CD4-positive, alpha-beta T cell (primary cell): ENCODE measurements around the gene NAV2. TPM values are rescaled to one million over a fixed set of nuclear protein-coding genes. Genes with fewer than 3 reads are reported as not detected.

ENCODE experiments used
- ATAC-seq: fragments of 200-7000 bp; cut with Tn5 transposase; one replicate; pipeline ENCODE4 v1.10.0; 2022; ENCODE audit warnings: mild to moderate bottlenecking; ENCODE audit not compliant: poor library complexity
- CTCF ChIA-PET: fragments of 350-600 bp; sonication (Branson Sonifier 250); formaldehyde crosslinking; loops from one replicate; lab custom pipeline; 2021; ENCODE audit warnings: antibody characterized with exemption, inconsistent platforms; lab: Charles Lee
- POLR2A ChIA-PET: fragments of 350-600 bp; sonication (Branson Sonifier 250); formaldehyde crosslinking; loops from one replicate; lab custom pipeline; 2021; ENCODE audit warnings: antibody characterized with exemption, inconsistent platforms; lab: Charles Lee
- DNase-seq, 14 experiments: peaks; one replicate each; pipeline ENCODE4 v3.0.0-alpha.2; 2013 to 2020; ENCODE audit warnings: mixed read lengths in 2 of 14
- H3K27ac ChIP-seq, 2 donors: one replicate each; pipeline versions ENCODE4 v1.5.1 to v1.7.0; 2013; ENCODE audit warnings: low read length in 2 of 2, low read depth in 1 of 2, mild to moderate bottlenecking in 1 of 2
- H3K27me3 ChIP-seq, 2 experiments: 1 replicate in 1 of 2; 2 replicates in 1 of 2; pipeline versions ENCODE4 v1.6.1 to v1.7.0; 2013; ENCODE audit warnings: low read length in 2 of 2, control low read depth in 1 of 2, mild to moderate bottlenecking in 1 of 2, moderate library complexity in 1 of 2; ENCODE audit not compliant: insufficient read depth in 2 of 2, control insufficient read depth in 1 of 2
- H3K36me3 ChIP-seq: one replicate; pipeline ENCODE4 v1.6.1; 2013; ENCODE audit warnings: low read length, control low read depth; ENCODE audit not compliant: insufficient read depth
- H3K4me1 ChIP-seq: one replicate; pipeline ENCODE4 v1.6.1; 2013; ENCODE audit warnings: low read length, control low read depth; ENCODE audit not compliant: insufficient read depth
- H3K4me3 ChIP-seq: one replicate; pipeline ENCODE4 v1.5.1; 2013; ENCODE audit warnings: mild to moderate bottlenecking, low read length, moderate library complexity
- H3K9me3 ChIP-seq, 2 experiments: 1 replicate in 1 of 2; 2 replicates in 1 of 2; pipeline versions ENCODE4 v1.6.1 to v1.7.0; 2013; ENCODE audit warnings: low read length in 2 of 2, mild to moderate bottlenecking in 2 of 2, control low read depth in 1 of 2, moderate library complexity in 1 of 2; ENCODE audit not compliant: control insufficient read depth in 1 of 2, insufficient read depth in 1 of 2
- H3K27ac Mint-ChIP-seq: one replicate; pipeline ENCODE4 v1.8.0; 2020; ENCODE audit warnings: mixed read lengths
- H3K27me3 Mint-ChIP-seq: one replicate; pipeline ENCODE4 v1.8.0; 2021; ENCODE audit warnings: mixed read lengths
- H3K36me3 Mint-ChIP-seq: one replicate; pipeline ENCODE4 v1.8.0; 2021; ENCODE audit warnings: low read depth, mixed read lengths
- H3K4me1 Mint-ChIP-seq: one replicate; pipeline ENCODE4 v1.8.0; 2021; ENCODE audit warnings: low read depth, mixed read lengths
- H3K4me3 Mint-ChIP-seq: one replicate; pipeline ENCODE4 v1.8.0; 2020; ENCODE audit warnings: mild to moderate bottlenecking, mixed read lengths
- H3K9me3 Mint-ChIP-seq: one replicate; pipeline ENCODE4 v1.8.0; 2020; ENCODE audit warnings: mixed read lengths
- intact Hi-C, 2 experiments: fragments of 100-400 bp; cut with DNase I in 1 of 2; cut with micrococcal nuclease in 1 of 2; formaldehyde crosslinking; loops; one replicate each; pipeline versions ENCODE4 v1.15.1 to v1.9.0; 2023 to 2025; cut with DNase I, micrococcal nuclease
- total RNA-seq, 174 experiments: library from RNA in 2 of 174; stranded (reverse) in 2 of 174; gene quantifications; one replicate each; pipeline ENCODE4 v1.2.3 and lab custom pipeline; 2021 to 2026
- TF ChIP-seq, protein P1 (sequence below): fragments of 200-600 bp; IDR thresholded peaks from one replicate; pipeline ENCODE4 v1.8.0; 2022; ENCODE audit warnings: antibody characterized with exemption, mild to moderate bottlenecking

NAV2 gene
- total RNA-seq, 2 experiments from 2014 or later, result 0.55 to 0.64 TPM

DNA sequence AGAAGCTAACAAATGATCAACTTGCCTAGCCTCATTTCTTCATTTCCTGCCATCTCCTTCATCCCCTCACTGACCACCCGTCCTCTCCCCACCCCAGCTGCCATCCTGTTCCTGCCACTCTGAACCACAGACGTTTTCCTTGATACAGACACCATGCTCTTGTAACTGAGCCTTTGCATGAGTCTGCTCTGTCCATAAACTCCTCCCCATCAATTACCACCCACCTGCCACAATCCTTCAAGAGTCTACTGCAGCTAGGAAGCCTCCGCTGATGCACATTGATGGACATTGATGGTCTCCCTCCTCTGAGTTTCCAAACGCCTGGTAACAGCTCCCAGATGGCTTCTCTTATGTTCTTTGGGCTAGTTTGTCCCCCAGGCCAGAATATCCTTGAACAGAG is 253.8 kb downstream of the NAV2 start:
- ChIA-PET POLR2A (no interaction called here), CTCF (no interaction called here)
- Histone ChIP-seq H3K27ac (no peak overlapping the region), H3K27me3 (no peaks in the 10 kb centered on the region), H3K4me1 (no peaks in the 10 kb centered on the region), H3K9me3 (no peaks in the 10 kb centered on the region), H3K36me3 (no peaks in the 10 kb centered on the region), H3K4me3 (no peak overlapping the region)
- no peaks in the 10 kb centered on the region for H3K9me3 Mint-ChIP-seq
- ATAC-seq (no peak), DNase-seq (no peak)
- H3K36me3 Mint-ChIP-seq, result no peaks in the 10 kb centered on the region
- no peaks in the 10 kb centered on the region for H3K4me1 Mint-ChIP-seq
- intact Hi-C loops, result no loop called here
- no peak overlapping the region for H3K4me3 Mint-ChIP-seq
- H3K27ac Mint-ChIP-seq, result no peak overlapping the region
- peaks cover 14% of the 10 kb centered on the region for H3K27me3 Mint-ChIP-seq
- TF ChIP-seq, protein P1, sequence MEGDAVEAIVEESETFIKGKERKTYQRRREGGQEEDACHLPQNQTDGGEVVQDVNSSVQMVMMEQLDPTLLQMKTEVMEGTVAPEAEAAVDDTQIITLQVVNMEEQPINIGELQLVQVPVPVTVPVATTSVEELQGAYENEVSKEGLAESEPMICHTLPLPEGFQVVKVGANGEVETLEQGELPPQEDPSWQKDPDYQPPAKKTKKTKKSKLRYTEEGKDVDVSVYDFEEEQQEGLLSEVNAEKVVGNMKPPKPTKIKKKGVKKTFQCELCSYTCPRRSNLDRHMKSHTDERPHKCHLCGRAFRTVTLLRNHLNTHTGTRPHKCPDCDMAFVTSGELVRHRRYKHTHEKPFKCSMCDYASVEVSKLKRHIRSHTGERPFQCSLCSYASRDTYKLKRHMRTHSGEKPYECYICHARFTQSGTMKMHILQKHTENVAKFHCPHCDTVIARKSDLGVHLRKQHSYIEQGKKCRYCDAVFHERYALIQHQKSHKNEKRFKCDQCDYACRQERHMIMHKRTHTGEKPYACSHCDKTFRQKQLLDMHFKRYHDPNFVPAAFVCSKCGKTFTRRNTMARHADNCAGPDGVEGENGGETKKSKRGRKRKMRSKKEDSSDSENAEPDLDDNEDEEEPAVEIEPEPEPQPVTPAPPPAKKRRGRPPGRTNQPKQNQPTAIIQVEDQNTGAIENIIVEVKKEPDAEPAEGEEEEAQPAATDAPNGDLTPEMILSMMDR, result no peak

DNA sequence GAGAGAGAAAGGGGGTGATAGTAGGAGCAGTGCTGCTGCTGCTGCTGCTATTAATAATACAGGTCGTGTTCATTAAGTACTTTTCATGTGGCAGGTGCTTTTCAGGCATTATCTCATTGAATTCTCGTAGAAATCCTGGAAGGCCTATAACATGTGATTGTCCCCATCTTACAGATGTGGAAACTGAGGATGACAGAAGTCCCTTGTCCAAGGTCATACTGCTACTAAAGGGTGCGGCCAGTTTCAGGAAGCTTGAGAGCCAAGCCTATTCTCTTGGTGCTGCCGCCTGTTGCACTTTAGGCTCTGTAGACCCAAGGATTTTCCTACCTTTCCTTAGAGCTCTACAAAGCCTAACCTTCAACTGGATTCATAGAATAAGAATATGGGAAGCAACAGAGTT is 254.3 kb downstream of the NAV2 start:
- H3K4me3 Mint-ChIP-seq, result no peak overlapping the region
- H3K9me3 Mint-ChIP-seq, result no peaks in the 10 kb centered on the region
- H3K27me3 Mint-ChIP-seq, result peaks cover 14% of the 10 kb centered on the region
- intact Hi-C loops, result no loop called here
- TF ChIP-seq, protein P1, result no peak
- no peak overlapping the region for H3K27ac Mint-ChIP-seq
- H3K36me3 ChIP-seq, result no peaks in the 10 kb centered on the region
- H3K36me3 Mint-ChIP-seq, result no peaks in the 10 kb centered on the region
- no peaks in the 10 kb centered on the region for H3K9me3 ChIP-seq
- no peak for DNase-seq
- H3K4me1 Mint-ChIP-seq, result no peaks in the 10 kb centered on the region
- no peak for ATAC-seq
- H3K4me1 ChIP-seq, result no peaks in the 10 kb centered on the region
- POLR2A ChIA-PET, result no interaction called here
- no peaks in the 10 kb centered on the region for H3K27me3 ChIP-seq
- H3K4me3 ChIP-seq, result no peak overlapping the region
- no peak overlapping the region for H3K27ac ChIP-seq
- CTCF ChIA-PET, result no interaction called here

DNA sequence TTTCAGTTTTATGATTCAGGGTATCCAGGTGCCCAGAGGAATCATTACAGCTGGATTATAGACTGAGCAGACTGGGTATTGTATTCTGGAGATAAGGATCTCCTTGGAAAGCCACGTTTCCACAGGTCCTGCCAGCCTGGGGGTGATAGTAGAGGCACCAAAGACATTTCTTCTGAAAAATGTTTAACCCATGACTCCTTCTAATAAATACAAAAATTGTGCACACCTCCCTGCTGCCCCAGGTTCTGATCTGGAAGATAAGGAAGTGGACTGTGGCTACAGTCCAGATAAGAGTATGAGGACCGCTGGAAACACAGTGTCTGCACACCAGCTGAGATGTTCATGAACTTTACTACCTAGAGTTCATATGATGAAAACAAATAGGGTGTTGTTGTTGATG is 255.2 kb downstream of the NAV2 start:
- Histone ChIP-seq H3K27ac (no peak overlapping the region), H3K9me3 (no peaks in the 10 kb centered on the region), H3K4me3 (no peak overlapping the region), H3K4me1 (no peaks in the 10 kb centered on the region), H3K36me3 (no peaks in the 10 kb centered on the region), H3K27me3 (no peaks in the 10 kb centered on the region)
- Mint-ChIP-seq H3K27ac (no peak overlapping the region), H3K27me3 (peaks cover 14% of the 10 kb centered on the region), H3K4me3 (no peak overlapping the region), H3K9me3 (no peaks in the 10 kb centered on the region), H3K4me1 (no peaks in the 10 kb centered on the region), H3K36me3 (no peaks in the 10 kb centered on the region)
- intact Hi-C loops, result no loop called here
- ChIA-PET CTCF (no interaction called here), POLR2A (no interaction called here)
- ATAC-seq, result no peak
- TF ChIP-seq, protein P1, result no peak
- DNase-seq, result no peak
